GM18868 (cell line): ENCODE data around the gene CDK2.
"Not testable (repeated sequence)": the region's sequence is repeated elsewhere in the genome, so short reads cannot be mapped to it uniquely, and the experiment has no call there.

Experiments used
- ATAC-seq: cut with Tn5 transposase; IDR thresholded peaks from one replicate; pipeline ENCODE4 v1.9.1; 2021; ENCODE audit warnings: mild to moderate bottlenecking, moderate library complexity; ENCODE audit not compliant: unreplicated experiment

CDK2 gene

GRCh38 chr12:55966408-55967281 is at the start of gene CDK2:
TSS of gene CDK2 (plus strand) at chr12:55966830. CDS start at chr12:55967009, 179 bp downstream.
- peak; percentile 95 for ATAC-seq

- not testable (repeated sequence) for ATAC-seq
Observed at GRCh38 chr12:55919032-55919431, 47.6 kb upstream of the CDK2 start.

GRCh38 chr12:55922126-55922525 is 44.5 kb upstream of the CDK2 start:
- no peak for ATAC-seq

GRCh38 chr12:55923648-55924047 is 43.0 kb upstream of the CDK2 start:
- ATAC-seq: not testable (repeated sequence)

GRCh38 chr12:55925371-55925770 is 41.3 kb upstream of the CDK2 start:
- ATAC-seq: no peak

GRCh38 chr12:55925870-55926737 is 40.5 kb upstream of the CDK2 start:
- ATAC-seq: peak; percentile 11

GRCh38 chr12:55926738-55927587 is 39.7 kb upstream of the CDK2 start:
- ATAC-seq: peak; percentile 42

- ATAC-seq: peak; percentile 18
Observed at GRCh38 chr12:55927588-55928502, 38.8 kb upstream of the CDK2 start, which contains the start of gene PYM1. TSS of gene PYM1 (minus strand) at chr12:55927894. CDS start at chr12:55927761, 133 bp downstream.

GRCh38 chr12:55929306-55929791 is 37.3 kb upstream of the CDK2 start:
- ATAC-seq: peak; percentile 50

- no peak for ATAC-seq
Observed at GRCh38 chr12:55930771-55931316, 35.8 kb upstream of the CDK2 start, which contains the start of gene DGKA. TSS of gene DGKA (plus strand) at chr12:55931162. CDS start at chr12:55936504, 5,342 bp downstream.

- no peak for ATAC-seq
Observed at GRCh38 chr12:55931317-55931779, 35.3 kb upstream of the CDK2 start.

GRCh38 chr12:55931780-55932550 is 34.7 kb upstream of the CDK2 start:
- ATAC-seq: no peak

- ATAC-seq: no peak
Observed at GRCh38 chr12:55932551-55932910, 34.1 kb upstream of the CDK2 start.

- ATAC-seq: no peak
Observed at GRCh38 chr12:55933169-55933798, 33.3 kb upstream of the CDK2 start.

GRCh38 chr12:55933799-55934742 is 32.6 kb upstream of the CDK2 start:
- ATAC-seq: no peak

- ATAC-seq: no peak
Observed at GRCh38 chr12:55934773-55935172, 31.9 kb upstream of the CDK2 start.

- no peak for ATAC-seq
Observed at GRCh38 chr12:55935738-55936151, 30.9 kb upstream of the CDK2 start.
